Germinal center (tissue), 1 donor: ENCODE measurements around the gene MB.

Experiments used
- DNase-seq: peaks from one replicate; pipeline ENCODE4 v3.0.0; 2012; ENCODE audit warnings: mixed read lengths, low spot score

The MB gene

DNA sequence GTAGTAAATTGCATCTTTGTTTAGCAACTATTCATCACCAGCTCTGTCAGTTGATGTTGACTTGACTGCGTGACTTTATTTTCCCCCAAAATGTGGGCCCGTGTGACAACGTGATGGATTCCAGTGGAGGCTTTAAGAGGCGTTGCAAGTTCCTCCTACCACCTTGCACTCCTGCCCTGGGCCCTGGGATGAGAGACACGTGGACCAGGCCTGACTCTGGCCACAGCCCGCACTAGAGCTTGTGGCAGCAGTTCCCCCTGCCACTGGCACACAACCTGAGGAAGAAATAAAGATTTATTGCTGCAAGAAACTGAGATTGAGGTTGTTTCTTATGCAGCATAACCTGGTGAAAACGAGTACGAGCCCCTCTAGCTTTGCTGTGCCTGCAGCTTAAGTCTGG is 44.6 kb downstream of the MB start:
- DNase-seq = no peak

- no peak for DNase-seq
Observed at GRCh38 chr22:35570686-35571194, 46.4 kb downstream of the MB start.

DNA sequence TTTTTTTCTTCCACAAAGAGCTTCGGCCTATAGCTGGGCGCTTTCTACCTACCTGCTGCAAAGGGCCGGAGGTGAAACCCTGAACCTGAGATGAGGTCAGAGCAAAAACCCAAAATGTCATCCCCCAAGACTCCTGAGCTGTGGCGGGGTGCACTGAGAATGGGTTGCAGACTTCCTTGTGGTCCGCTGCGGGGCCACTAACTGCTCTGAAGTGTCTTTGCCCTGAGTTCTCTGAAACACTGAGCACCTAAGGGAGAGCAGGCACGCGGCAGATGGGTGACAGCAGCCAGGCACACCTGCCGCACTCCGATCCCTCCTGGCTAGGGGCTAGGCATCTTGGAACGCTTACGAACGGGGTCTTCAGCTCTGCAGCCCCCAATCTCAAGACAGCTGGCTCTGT is 47.2 kb downstream of the MB start:
- no peak for DNase-seq

DNA sequence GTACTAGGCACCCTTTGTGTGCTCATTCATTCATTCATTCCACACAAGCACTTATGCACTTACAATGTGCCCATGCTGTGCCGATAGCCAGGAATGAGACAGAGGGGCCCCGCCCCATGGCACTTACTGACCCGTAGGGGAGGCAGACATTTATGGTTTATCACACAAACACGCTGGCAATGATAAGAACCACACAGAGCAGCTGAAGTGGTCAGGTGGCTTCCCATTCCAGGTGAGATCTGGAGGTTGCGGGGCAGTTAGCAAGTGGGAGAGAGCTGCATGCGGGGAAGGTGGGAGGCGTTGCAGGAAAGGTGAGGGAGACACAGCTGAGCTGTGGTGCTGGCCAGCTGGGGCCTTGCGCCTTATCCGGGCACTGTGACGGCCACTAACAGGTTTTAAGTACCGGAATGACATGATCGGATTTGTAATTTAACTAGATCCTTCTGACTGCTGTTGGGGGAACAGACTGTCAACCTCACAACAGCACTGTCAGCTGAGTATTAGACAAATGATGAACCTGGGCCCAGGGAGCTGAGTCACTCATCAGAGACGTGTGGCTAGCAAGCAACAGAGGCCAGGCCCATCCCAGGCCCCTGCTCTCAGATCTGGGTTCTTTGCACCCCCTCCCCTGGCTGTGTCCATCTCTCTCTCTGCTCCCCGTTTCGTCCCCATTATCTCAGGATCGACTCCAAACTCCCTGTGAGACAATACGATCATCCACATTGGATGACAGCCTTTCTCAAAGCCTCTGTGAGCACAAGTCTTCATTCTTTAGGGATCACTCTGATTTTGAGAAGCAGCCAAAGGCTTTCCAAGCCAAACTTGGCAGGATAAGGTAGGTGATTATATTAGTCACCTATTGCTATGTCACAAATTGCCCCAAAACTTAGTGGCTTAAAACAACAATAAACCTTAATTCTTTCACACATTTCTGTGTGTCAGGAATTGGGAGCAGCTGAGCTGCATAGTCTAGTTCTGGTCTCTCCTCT is 48.1 kb downstream of the MB start:
- DNase-seq = no peak

GRCh38 chr22:35567351-35568141 is 49.6 kb downstream of the MB start:
- DNase-seq = no peak

DNA sequence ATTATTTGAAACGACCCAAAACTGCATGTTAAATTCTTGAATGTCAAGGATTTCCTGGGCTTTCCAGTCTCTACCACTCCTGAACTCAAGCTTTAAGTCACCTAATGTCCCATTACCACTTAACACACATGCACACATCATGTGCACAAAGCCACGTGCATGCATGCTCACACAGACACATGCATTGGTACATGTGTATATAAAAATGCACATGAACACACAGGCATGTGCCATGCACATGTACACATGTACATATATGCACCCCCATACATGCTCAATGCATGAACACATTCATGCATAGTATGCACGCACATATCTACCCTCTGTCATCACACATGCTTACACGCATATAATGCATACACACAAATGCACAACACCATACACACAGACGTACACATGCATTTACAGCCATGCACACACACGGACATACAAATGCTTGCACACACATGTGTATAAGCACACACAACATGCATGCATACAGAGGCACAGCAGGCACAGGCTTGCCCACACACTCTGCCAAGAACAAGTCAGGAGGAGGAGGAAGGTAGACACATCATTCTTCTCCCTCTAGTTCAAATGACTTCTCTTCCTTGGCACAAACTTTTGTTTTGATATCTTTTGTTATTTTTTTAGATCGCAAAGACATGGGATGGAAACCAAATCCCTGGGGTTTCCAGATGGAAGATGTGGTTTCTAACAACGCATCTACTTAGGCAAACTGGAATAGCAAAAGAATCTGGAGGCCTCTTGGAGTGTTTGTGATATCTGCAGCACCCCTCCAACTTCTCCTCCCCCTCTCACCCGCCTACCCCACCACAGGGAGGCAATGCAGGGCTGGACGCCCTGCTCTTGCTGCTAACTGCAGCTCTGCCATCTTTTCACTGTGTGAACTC is 51.9 kb downstream of the MB start:
- no peak for DNase-seq

DNA sequence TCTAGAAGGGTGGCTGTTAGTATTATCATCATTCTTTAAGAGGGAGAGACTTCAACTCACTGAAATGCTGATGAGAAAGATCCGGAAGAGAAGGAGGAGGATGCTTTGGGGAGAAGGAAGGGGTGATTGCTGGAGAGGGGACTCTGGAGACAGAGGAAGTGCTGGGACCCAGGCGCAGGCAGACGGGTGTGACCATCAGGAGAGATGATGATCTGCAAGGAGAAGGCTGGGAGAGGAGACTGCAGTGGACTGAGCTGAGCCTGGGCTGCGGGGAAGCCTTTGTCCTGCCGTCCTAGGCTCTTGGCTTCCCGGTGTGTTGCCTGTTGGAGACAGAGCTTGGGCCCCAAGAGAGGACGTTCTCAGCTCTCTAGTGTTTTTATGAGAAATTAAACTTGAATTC is 53.9 kb downstream of the MB start:
- DNase-seq = no peak

- DNase-seq = no peak
Observed at GRCh38 chr22:35561796-35562526, 55.2 kb downstream of the MB start.

- no peak for DNase-seq
Observed at GRCh38 chr22:35560824-35561223, 56.3 kb downstream of the MB start.

GRCh38 chr22:35560366-35560765 is 56.8 kb downstream of the MB start:
- DNase-seq = no peak

DNA sequence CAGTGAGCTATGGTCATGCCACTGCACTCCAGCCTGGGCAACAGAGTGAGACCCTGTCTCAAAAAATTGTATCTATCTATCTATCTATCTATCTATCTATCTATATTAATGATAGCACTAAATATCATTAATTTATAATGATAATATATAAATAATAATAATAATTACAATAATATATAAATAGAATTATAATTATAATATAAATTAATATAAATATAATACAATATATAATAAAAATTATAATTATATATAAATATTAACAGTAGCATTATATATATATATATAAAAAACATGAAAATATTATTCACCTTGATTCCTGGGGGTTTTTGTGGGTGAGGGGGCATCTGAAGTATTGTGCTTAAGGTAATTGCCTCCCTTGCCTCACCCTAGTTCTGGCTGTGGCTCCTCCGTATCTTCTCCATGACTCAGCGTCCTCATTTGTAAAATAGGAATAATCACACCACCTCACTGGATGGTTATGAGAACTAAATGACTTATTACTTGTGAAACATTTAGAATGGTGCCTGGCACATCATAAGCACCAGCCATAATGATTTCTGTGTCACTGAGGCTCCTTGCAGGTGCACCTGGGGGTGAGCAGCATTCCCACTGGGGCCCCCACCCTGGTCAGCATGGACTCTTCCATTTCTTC is 57.6 kb downstream of the MB start:
- no peak for DNase-seq

GRCh38 chr22:35558719-35559118 is 58.4 kb downstream of the MB start:
- no peak for DNase-seq

- no peak for DNase-seq
Observed at GRCh38 chr22:35558031-35558430, 59.1 kb downstream of the MB start.
